HG03571 (cell line): ENCODE results near the gene PRRX1.

Source experiments
- ATAC-seq: cut with Tn5 transposase; IDR thresholded peaks from one replicate; pipeline ENCODE4 v1.9.1; 2021; ENCODE audit not compliant: unreplicated experiment

The PRRX1 gene

GRCh38 chr1:170714938-170715337 lies 51.0 kb downstream of the PRRX1 start:
- ATAC-seq: no peak

DNA sequence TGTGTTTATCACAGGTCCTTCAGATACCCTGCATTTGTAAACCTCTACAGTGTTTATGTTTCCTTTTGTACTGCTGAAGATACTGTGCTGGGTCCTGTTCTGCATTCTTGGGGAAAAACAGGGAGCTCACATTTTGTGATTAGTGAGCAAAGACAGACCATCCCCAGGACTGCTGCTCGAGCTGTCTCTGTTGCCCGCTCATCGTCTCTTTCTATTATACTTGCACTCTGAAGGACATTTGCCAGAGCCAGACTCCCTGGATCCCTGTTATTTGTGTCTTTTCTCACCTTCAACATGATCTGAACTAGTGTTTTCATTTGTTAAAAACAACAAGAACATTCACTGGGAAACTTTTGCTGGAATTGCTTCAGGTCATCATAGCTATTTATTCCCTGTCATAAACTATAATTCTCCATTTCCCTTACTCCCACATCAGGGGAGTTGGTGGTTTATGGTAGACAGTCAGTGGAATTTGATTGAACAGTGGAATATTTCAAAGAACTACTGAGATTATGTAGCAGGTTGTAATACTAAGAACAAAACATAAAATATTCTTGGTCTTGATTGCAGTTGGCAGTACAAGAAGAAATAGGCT lies 53.0 kb downstream of the PRRX1 start:
- ATAC-seq: no peak

DNA sequence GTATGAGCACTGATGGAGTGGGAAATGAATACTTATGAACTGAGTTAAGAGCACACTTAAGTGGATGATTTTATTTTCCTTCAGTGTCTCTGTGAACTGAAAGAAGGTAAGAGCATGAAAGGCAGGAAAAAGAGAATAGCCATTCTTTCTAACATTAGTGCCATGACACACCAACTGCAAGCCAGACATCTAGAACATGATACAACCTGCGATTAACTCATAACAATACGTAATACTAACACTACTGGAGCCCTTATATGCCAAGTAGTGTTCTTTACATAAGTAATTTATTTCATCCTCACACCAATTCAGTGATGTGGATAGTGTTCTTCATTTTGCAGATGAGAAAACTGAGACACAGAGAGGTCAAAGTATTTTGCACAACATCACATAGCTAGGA lies 56.7 kb downstream of the PRRX1 start:
- ATAC-seq: no peak

DNA sequence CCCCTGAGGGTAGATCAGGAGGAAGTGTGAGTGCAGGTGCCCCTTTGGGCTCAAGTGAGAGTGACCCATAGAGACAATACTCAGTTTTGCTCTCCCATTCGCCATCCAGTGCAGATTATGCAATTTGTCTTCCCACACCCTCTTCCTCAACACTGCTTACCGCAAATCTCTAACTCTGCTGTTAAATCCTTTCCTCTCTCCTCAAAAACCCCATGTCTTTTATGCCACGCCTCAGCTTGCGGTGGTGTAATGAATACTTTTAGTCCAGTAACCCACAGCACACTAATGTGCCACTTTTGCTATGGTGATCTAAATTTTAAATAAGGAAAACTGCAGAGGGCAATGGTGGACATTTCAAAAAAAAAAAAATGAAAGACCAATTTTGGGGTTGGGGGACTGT lies 57.7 kb downstream of the PRRX1 start:
- no peak for ATAC-seq

- no peak for ATAC-seq
Observed at GRCh38 chr1:170723518-170723917, 59.6 kb downstream of the PRRX1 start.

DNA sequence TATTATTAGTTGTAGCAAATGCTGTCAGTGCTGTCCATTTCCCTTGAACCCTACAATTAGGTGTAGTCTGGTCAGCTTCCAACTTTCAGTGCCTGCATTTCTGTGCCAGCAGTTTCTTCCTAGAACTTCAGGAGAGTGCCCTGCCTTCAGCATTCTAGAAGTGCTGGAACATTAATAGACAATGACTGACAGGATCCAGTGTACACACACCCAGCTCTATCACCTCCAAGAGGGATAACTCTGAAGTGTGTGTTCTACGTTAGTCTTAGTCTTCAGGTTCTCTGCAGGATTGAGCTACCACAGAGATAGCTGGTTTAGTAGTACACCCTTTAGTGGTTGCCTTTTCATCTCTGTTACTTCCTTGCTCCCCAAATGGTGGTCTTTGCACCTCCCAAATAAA lies 61.4 kb downstream of the PRRX1 start:
- no peak for ATAC-seq

GRCh38 chr1:170727963-170728362 lies 64.0 kb downstream of the PRRX1 start:
- ATAC-seq: no peak

- no peak for ATAC-seq
Observed at GRCh38 chr1:170729225-170730002, 65.5 kb downstream of the PRRX1 start.

DNA sequence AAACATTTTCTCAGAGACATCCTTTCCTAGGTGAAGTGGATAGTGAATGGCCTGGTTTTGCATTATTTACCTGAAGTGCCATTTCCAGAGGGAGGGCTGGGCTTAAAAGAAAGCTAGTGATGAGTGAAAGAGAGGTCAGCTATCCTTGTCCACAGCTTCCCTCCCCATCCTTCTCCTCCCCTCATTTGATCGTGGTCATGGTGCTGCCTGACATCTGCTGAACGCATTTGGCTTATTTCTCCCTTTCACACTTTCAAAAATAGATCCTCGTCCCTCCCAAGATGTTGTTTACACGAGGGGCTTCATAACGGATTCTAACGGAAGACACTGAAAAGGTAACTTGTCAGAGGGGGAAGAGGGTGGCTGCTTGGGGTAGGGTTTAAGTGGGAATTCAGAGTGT lies 66.1 kb downstream of the PRRX1 start:
- ATAC-seq: no peak

DNA sequence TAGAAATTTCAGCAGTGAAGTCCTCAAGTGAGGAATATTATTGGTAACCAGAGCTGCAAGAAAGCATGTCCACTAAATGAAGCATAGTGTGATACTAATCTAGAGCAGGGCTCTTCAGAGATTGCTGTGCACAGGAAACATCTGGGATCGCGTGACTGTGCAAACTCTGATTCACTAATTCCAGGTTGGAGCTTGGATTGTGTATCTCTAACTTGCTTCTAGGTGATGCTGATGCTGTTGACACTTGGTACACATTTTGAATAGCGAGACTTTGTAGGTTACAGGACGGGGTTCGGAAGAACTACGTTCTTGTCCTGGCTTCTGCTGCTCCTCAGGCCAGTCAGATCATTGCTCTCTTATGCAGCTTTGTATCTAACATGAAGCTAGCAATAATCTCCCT lies 66.5 kb downstream of the PRRX1 start:
- no peak for ATAC-seq

DNA sequence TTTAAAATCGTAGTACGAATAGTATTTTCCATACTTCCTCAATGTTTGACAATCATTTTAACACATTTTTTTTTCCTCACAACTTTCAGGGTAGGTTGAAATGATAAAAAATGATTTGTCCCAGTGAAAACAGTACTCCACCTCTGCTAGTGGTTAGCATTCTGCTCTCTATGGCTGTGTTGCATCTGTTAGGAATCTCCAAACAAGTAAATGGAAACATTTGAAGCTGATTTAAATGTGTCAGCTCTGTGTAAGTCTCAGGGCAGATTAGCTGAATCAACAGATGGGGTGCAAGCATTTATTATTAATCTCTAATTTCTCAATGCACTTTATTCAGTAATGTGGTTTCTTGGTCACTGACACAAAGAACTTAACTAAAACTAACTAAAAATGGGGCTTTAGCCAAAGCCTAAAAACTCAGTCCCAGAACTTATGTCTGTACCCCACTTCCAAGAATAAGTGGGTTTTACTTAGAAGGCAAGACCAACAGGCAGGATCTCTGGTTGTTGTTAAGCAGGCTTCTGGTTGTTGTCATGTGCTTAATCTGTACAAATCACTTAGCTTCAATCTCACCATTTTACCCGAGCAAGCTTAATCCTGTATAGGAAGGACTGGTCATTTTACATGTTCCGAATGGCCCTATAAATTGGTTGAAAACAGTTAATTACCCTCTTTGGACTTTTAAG lies 67.8 kb downstream of the PRRX1 start:
- ATAC-seq: no peak

DNA sequence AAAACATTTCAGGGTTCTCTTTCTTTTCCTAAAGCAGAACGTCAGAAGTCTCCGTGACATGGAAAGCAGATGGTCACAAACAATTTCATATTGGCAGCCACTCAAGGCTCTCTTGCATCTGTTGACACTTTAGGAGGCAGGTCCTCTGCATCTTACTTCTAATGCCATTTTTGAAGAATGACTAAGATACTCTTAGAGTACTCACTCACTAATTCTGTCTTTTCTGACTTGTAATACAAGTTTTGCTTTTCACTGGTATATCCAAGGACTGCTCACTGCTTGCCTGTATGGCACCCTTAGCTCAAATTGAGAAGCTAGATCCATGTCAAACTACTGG lies 68.3 kb downstream of the PRRX1 start:
- ATAC-seq: no peak

- no peak for ATAC-seq
Observed at GRCh38 chr1:170734412-170735175, 70.7 kb downstream of the PRRX1 start.

DNA sequence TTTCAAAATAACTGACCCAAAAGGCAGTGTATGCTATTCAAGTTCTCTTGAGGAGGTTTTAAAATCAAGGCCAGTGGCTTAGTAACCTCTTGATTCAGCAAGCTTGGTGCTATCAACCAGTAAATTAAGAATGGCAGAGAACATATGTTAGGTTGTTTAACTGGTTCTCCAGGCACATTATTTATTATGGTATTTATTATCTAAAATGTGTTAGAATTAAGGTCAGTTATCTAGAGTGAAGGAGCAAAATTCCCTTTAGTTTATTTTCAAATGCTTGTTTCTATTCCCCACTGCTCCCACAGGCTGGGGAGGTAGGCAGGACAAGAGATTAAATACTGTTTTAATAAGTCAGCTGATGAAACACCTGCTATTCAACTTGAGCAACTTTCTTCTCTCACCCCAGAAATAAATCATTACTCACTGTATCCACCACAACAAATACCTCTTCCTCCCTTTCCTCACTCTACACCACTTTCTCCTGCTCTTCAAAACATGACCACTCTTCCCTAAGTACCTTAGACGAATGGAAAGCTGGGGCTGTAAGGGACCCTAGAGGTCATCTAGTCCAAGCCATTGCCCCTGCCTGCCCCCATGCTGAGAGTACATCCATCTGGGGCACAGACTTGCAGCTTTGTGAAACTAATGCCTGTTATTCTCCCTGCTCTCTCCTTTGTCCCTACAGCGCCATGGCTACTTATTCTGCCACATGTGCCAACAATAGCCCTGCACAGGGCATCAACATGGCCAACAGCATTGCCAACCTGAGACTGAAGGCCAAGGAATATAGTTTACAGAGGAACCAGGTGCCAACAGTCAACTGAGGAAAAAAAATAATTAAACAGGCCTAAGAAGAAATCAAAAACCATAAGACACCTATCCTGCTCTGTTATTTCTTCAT lies 71.7 kb downstream of the PRRX1 start:
- no peak for ATAC-seq

GRCh38 chr1:170739803-170740202 lies 75.9 kb downstream of the PRRX1 start:
- ATAC-seq: no peak

DNA sequence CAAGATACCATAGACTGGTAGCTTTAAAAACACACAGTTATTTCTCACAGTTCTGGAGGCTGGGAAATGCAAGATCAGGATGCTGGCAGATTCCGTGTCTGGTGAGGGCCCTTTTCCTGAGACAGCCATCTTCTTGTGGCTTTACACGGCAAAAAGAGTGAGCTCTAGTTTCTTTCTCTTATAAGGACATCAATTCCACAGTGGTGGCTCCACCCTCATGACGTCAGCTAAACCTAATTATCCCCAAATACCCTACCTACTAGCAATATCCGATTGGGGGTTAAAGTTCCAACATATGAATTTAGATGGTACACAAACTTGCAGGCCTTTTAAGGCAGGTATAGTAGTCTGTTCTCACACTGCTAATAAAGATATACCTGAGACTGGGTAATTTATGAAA lies 77.7 kb downstream of the PRRX1 start:
- ATAC-seq: no peak

DNA sequence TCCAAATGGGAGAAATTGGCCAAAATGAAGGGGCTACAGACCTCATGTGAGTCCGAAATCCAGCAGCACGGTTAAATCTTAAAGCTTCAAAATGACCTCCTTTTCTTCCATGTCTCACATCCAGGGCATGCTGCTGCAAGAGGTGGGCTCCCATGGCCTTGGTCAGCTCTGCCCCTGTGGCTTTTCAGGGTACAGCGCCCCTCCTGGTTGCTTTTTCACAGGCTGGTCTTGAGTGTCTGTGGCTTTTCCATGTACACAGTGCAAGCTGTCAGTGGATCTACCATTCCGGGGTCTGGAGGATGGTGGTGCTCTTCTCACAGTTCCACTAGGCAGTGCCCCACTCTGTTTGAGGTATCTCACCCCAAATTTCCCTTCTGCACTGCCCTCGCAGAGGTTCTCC lies 78.7 kb downstream of the PRRX1 start:
- ATAC-seq: no peak

- no peak for ATAC-seq
Observed at GRCh38 chr1:170743083-170743482, 79.2 kb downstream of the PRRX1 start.

DNA sequence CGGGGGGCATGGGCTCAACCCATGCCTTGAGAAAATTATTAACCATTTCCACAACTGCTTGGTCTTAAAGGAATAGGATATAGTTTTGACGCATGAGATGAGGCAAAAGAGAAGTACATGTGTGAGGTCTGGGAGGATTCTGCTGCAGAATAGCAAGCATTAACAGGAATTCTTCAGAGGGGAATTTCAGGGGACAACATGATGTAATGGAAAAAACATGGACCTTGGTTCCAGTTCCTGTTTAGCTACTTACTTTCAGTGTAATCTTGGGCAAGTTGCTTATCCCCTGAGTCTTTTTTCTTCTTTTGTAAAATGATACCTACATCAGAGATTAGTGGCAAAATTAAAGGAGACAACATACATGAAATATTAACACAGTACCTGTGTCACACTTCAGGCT lies 85.6 kb downstream of the PRRX1 start:
- no peak for ATAC-seq

DNA sequence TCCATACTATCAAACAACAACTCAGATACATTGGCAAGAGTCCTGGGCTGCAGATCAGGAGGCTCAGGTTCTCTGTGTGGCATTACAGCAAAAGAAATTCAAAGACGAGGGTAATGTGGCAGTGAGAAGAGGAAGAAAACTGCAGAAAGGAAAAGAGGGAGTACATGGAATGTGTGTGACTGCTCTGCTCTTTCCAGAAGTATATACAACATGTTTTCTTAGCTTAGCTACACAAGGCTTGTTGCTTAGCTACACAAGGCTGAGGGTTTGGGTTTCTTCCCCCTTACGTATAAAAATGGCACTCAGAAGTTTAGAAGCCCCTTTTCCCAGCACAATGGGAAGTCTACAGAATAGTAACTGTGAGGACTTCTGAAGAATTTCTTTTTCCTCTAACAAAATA lies 86.0 kb downstream of the PRRX1 start:
- no peak for ATAC-seq

DNA sequence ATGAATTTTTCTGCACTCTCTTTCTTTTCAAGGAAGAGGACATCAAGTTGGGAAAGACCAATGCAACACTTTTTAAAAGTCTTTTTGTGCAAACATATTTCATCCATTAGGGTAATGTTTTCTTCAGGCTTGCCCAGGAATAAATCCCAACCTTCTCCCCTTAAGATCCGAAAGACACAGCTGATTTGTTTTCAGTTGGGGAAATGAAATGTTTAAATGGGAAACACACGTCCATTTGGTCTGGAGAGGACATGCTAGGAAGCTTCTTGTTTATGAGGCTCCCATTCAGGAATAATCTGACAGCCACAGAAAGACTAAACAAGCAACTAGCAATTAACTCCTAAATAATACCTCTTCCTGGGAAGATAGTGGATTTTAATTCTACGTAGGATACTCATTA lies 91.9 kb downstream of the PRRX1 start:
- no peak for ATAC-seq
